CD4-positive, alpha-beta T cell treated with Interleukin-17A for 4 hours (primary cell): ENCODE measurements around the gene IL16.
"Not testable (repeated sequence)": the region's sequence is repeated elsewhere in the genome, so short reads cannot be mapped to it uniquely, and the experiment has no call there.

Experiments used
- DNase-seq: peaks from one replicate; pipeline ENCODE4 v3.0.0-alpha.2; 2020; ENCODE audit warnings: mixed read lengths

IL16 gene

GRCh38 chr15:81174792-81175327, 21.8 kb upstream of the IL16 start:
- DNase-seq = no peak

- no peak for DNase-seq
Measured at GRCh38 chr15:81175496-81175895, 21.2 kb upstream of the IL16 start.

- no peak for DNase-seq
Measured at GRCh38 chr15:81176291-81176893, 20.3 kb upstream of the IL16 start.

GRCh38 chr15:81178365-81178764, 18.3 kb upstream of the IL16 start:
- DNase-seq = no peak

- no peak for DNase-seq
Measured at GRCh38 chr15:81181220-81181619, 15.5 kb upstream of the IL16 start.

- DNase-seq = no peak
Measured at GRCh38 chr15:81182031-81182755, 14.5 kb upstream of the IL16 start.

- DNase-seq = no peak
Measured at GRCh38 chr15:81182756-81183438, 13.8 kb upstream of the IL16 start.

GRCh38 chr15:81183439-81183775, 13.3 kb upstream of the IL16 start:
- no peak for DNase-seq

- no peak for DNase-seq
Measured at GRCh38 chr15:81184188-81184587, 12.5 kb upstream of the IL16 start.

- DNase-seq = no peak
Measured at GRCh38 chr15:81185631-81186295, 10.9 kb upstream of the IL16 start.

GRCh38 chr15:81188354-81188753, 8.3 kb upstream of the IL16 start:
- no peak for DNase-seq

- no peak for DNase-seq
Measured at GRCh38 chr15:81189583-81190283, 6.9 kb upstream of the IL16 start.

GRCh38 chr15:81190922-81191507, 5.7 kb upstream of the IL16 start:
- no peak for DNase-seq

- DNase-seq = no peak
Measured at GRCh38 chr15:81191701-81192100, 5.0 kb upstream of the IL16 start.

- no peak for DNase-seq
Measured at GRCh38 chr15:81194723-81195122, 2.0 kb upstream of the IL16 start.

GRCh38 chr15:81195339-81195864, 1.3 kb upstream of the IL16 start:
- no peak for DNase-seq

- DNase-seq = no peak
Measured at GRCh38 chr15:81197255-81197630, 564 bp downstream of the IL16 start.

GRCh38 chr15:81197688-81198281, 1.1 kb downstream of the IL16 start:
- DNase-seq = no peak

GRCh38 chr15:81199031-81199779, 2.5 kb downstream of the IL16 start:
- DNase-seq = no peak

- DNase-seq = no peak
Measured at GRCh38 chr15:81206018-81206417, 9.3 kb downstream of the IL16 start.

- DNase-seq = not testable (repeated sequence)
Measured at GRCh38 chr15:81207987-81208386, 11.3 kb downstream of the IL16 start.
